GM12878 (cell line): ENCODE data around the gene ASIP. TPM values are rescaled to one million over a fixed set of nuclear protein-coding genes. Genes with fewer than 3 reads are reported as not detected.

Experiments
- ATAC-seq: fragments of 200-7000 bp; cut with Tn5 transposase; 3 replicates; pipeline ENCODE4 v1.9.1; 2020; ENCODE audit warnings: mild to moderate bottlenecking, moderate library complexity
- BruUV-seq: library from RNA; stranded (reverse); fragments of 400-500 nt; replicated peaks from 2 replicates; lab custom pipeline; 2021; lab: Mats Ljungman, UMichigan
- CTCF ChIA-PET: fragments of 300-600 bp; sonication (Branson Sonifier 250); formaldehyde crosslinking; extraction: SDS; loops from one replicate; lab custom pipeline; 2021; ENCODE audit warnings: inconsistent platforms; lab: Yijun Ruan, JAX
- POLR2A ChIA-PET: fragments of 350-600 bp; formaldehyde crosslinking; extraction: SDS; loops from one replicate; lab custom pipeline; 2021; ENCODE audit warnings: inconsistent platforms; lab: Charles Lee
- RAD21 ChIA-PET: fragments of 300-600 bp; sonication (Branson Sonifier 250); formaldehyde crosslinking; loops from one replicate; lab custom pipeline; 2023; ENCODE audit warnings: antibody characterized with exemption; ENCODE audit not compliant: unreplicated experiment; lab: Charles Lee
- SMC1A ChIA-PET: fragments of 300-600 bp; sonication (Branson Sonifier 250); formaldehyde crosslinking; loops from one replicate; lab custom pipeline; 2023; ENCODE audit not compliant: unreplicated experiment, uncharacterized antibody; lab: Charles Lee
- DNase-seq: peaks from one replicate; pipeline ENCODE4 v3.0.0-alpha.2; 2011; ENCODE audit warnings: low read depth, low spot score
- FAIRE-seq: peaks from 3 replicates; lab custom pipeline; 2011; peaks lifted over from hg19 to GRCh38; lab: Jason Lieb, UNC
- H2AFZ ChIP-seq: 2 replicates; pipeline ENCODE4 v1.6.0; 2011; ENCODE audit warnings: low read depth, low read length, control low read depth; ENCODE audit not compliant: control insufficient read depth
- H3K27ac ChIP-seq: 2 replicates; pipeline ENCODE4 v1.5.1; 2011; ENCODE audit warnings: control low read depth; ENCODE audit not compliant: control insufficient read depth, insufficient read depth
- H3K27me3 ChIP-seq, 2 experiments: replicated peaks in 1 of 2; 2 replicates each; pipeline versions ENCODE4 v1.6.0 to v1.6.1; 2011; ENCODE audit warnings: low read length in 1 of 2; ENCODE audit not compliant: control insufficient read depth in 2 of 2, insufficient read depth in 2 of 2
- H3K36me3 ChIP-seq, 2 experiments: 2 replicates each; pipeline ENCODE4 v1.5.1; 2011; ENCODE audit warnings: low read length in 1 of 2; ENCODE audit not compliant: control insufficient read depth in 2 of 2, insufficient read depth in 2 of 2
- H3K4me1 ChIP-seq: 2 replicates; pipeline ENCODE4 v1.6.1; 2011; ENCODE audit warnings: mild to moderate bottlenecking, low read length, moderate library complexity, mixed read lengths; ENCODE audit not compliant: control insufficient read depth, insufficient read depth
- H3K4me2 ChIP-seq: 2 replicates; pipeline ENCODE4 v1.6.0; 2011; ENCODE audit warnings: control low read depth; ENCODE audit not compliant: control insufficient read depth, insufficient read depth
- H3K4me3 ChIP-seq: fragments of 200-600 bp; sonication (generic); 2 replicates; pipeline ENCODE4 v1.5.1; 2016
- H3K79me2 ChIP-seq: 2 replicates; pipeline ENCODE4 v1.6.0; 2011; ENCODE audit warnings: low read length; ENCODE audit not compliant: control insufficient read depth, insufficient read depth
- H3K9ac ChIP-seq: 2 replicates; pipeline ENCODE4 v1.8.0; 2011; ENCODE audit warnings: low read length, control low read depth, mixed read lengths; ENCODE audit not compliant: control insufficient read depth, insufficient read depth
- H3K9me3 ChIP-seq: replicated peaks from 3 replicates; pipeline ENCODE4 v1.5.1; 2011; ENCODE audit warnings: mild to moderate bottlenecking, low read length; ENCODE audit not compliant: control insufficient read depth, insufficient read depth
- H4K20me1 ChIP-seq: 2 replicates; pipeline ENCODE4 v1.6.0; 2011; ENCODE audit not compliant: control insufficient read depth, insufficient read depth
- ASH2L ChIP-seq: fragments of 300-600, 200-600 bp; sonication (generic); IDR thresholded peaks from 2 replicates; pipeline ENCODE4 v1.6.1; 2017; ENCODE audit warnings: low read depth, mild to moderate bottlenecking, borderline replicate concordance
- CREM ChIP-seq: IDR thresholded peaks from 2 replicates; pipeline ENCODE4 v1.6.1; 2014; ENCODE audit warnings: antibody characterized with exemption, low read depth
- HCFC1 ChIP-seq: fragments of 150-350 bp; IDR thresholded peaks from 2 replicates; pipeline ENCODE4 v1.6.1; 2014; ENCODE audit warnings: low read length
- MEF2B ChIP-seq: fragments of 450-650 bp; IDR thresholded peaks from 2 replicates; pipeline ENCODE4 v1.6.1; 2018; ENCODE audit warnings: mild to moderate bottlenecking, moderate library complexity; ENCODE audit not compliant: partially characterized antibody, poor library complexity, severe bottlenecking
- MYB ChIP-seq: fragments of 150-350 bp; IDR thresholded peaks from 2 replicates; pipeline ENCODE4 v1.6.1; 2014; ENCODE audit warnings: mild to moderate bottlenecking, low read depth, low read length, borderline replicate concordance
- NBN ChIP-seq: fragments of 450-650 bp; IDR thresholded peaks from 2 replicates; pipeline ENCODE4 v1.6.1; 2016
- RB1 ChIP-seq: fragments of 450-650 bp; formaldehyde crosslinking; IDR thresholded peaks from 2 replicates; pipeline ENCODE4 v1.6.1; 2017; ENCODE audit warnings: mild to moderate bottlenecking, borderline replicate concordance
- SMAD1 ChIP-seq: fragments of 450-650 bp; IDR thresholded peaks from 2 replicates; pipeline ENCODE4 v1.6.1; 2018; ENCODE audit warnings: mild to moderate bottlenecking, low read depth; ENCODE audit not compliant: partially characterized antibody
- SMARCA5 ChIP-seq: fragments of 450-650 bp; IDR thresholded peaks from 2 replicates; pipeline ENCODE4 v1.6.1; 2017; ENCODE audit warnings: mild to moderate bottlenecking
- TBL1XR1 ChIP-seq: IDR thresholded peaks from 2 replicates; pipeline ENCODE4 v1.6.1; 2012; ENCODE audit warnings: low read depth, low read length, improper control_type of control experiment
- TCF3 ChIP-seq: IDR thresholded peaks from 2 replicates; pipeline ENCODE4 v1.6.1; 2012; ENCODE audit warnings: low read depth, mild to moderate bottlenecking, low read length, borderline replicate concordance; ENCODE audit not compliant: insufficient read depth
- WGBS: methylation state at CpG from one replicate; pipeline ENCODE4 v1.1.6; 2016; ENCODE audit warnings: low lambda C conversion rate; ENCODE audit not compliant: insufficient replicate concordance, insufficient coverage; ENCODE audit errors: missing lambda C conversion rate; 5-methylcytosine and 5-hydroxymethylcytosine counted together
- in situ Hi-C: fragments of 300-500 bp; cut with MboI; formaldehyde crosslinking; loops from 9 replicates; pipeline ENCODE4 v1.14.3; 2018; ENCODE audit warnings: mixed read lengths
- intact Hi-C: fragments of 100-400 bp; cut with micrococcal nuclease; formaldehyde crosslinking; loops from one replicate; pipeline ENCODE4 v1.14.2; 2022; ENCODE audit not compliant: unreplicated experiment
- polyA plus RNA-seq, 11 experiments: library from polyadenylated mRNA; depleted of rRNA in 4 of 11; unstranded in 6 of 11; stranded (reverse) in 5 of 11; fragments of >200 nt; fragmentation: Nextera tagmentation in 4 of 11; fragmentation: Illumina TruSeq in 1 of 11; extraction: Ambion mirVana in 4 of 11; extraction: Trizol in 1 of 11; gene quantifications; 1 replicate in 1 of 11; 2 replicates in 10 of 11; pipeline versions ENCODE4 v1.2.1 to v1.2.3, GENCODE V29; 2011 to 2016; ENCODE audit warnings: inconsistent platforms in 2 of 11, missing spikeins in 2 of 11, low read depth in 1 of 11
- total RNA-seq, 4 experiments: library from RNA; depleted of rRNA in 3 of 4; stranded (reverse); fragments of >200 nt in 3 of 4; fragmentation: Illumina TruSeq in 1 of 4; extraction: Trizol in 1 of 4; gene quantifications; 2 replicates each; pipeline versions ENCODE4 v1.2.1 to v1.2.3, GENCODE V29; 2013 to 2021
- TF ChIP-seq, protein P1 (sequence below): fragments of 450-650 bp; conservative IDR thresholded peaks from 2 replicates; pipeline ENCODE4 v1.6.1; 2017; ENCODE audit warnings: mild to moderate bottlenecking, moderate library complexity
- TF ChIP-seq, protein P2 (sequence below): fragments of 450-650 bp; IDR thresholded peaks from 2 replicates; pipeline ENCODE4 v1.6.1; 2014; ENCODE audit warnings: mild to moderate bottlenecking
- TF ChIP-seq, protein P3 (sequence below): fragments of 450-650 bp; IDR thresholded peaks from 2 replicates; pipeline ENCODE4 v1.6.1; 2017; ENCODE audit warnings: antibody characterized with exemption, mild to moderate bottlenecking, moderate library complexity
- TF ChIP-seq, protein P4 (sequence below): fragments of 450-650 bp; IDR thresholded peaks from 2 replicates; pipeline ENCODE4 v1.6.1; 2018; ENCODE audit warnings: mild to moderate bottlenecking, low read depth, moderate library complexity; ENCODE audit not compliant: partially characterized antibody

ASIP gene
- total and polyA plus RNA-seq, 10 of the 15 experiments (the other 5 are each of a cell fraction or from before 2014, with no cell fraction given) = 0.29 TPM; not detected in 9

DNA sequence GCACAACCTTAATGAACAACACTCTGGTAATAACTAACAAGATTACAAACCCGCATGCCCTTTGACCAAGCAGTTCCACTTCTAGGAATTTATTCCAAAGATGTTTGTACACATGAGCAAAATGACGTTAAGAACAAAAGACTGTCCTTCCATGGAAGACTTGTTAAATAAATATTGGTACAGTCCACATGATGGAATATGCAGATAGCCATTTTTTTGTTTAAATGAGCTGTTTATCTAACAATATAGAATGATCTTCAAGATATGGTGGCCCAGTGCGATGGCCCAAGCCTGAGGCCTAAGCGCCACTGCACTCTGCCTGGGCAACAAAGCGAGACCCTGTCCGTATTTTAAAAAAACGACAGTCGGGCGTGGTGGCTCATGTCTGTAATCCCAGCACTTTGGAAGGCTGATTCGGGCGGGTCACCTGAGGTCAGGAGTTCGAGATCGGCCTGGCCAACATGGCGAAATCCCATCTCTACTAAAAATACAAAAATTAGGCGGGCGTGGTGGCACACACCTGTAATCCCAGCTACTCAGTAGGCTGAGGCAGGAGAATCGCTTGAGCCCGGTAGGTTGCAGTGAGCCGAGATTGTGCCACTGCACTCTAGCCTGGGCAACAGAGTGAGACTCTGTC is 69.4 kb downstream of the ASIP start:
- RAD21 ChIA-PET = interaction anchor here (0.9 to 3.5 kb wide), 5 partner anchors 8 to 397 kb away, joined by 3 to 49 read pairs (median 3); no protein-coding TSS in a partner anchor
- H3K4me1 ChIP-seq = peaks cover 8% of the 10 kb centered on the region; the same call in 1 of the 2 replicates
- TF ChIP-seq, protein P1, sequence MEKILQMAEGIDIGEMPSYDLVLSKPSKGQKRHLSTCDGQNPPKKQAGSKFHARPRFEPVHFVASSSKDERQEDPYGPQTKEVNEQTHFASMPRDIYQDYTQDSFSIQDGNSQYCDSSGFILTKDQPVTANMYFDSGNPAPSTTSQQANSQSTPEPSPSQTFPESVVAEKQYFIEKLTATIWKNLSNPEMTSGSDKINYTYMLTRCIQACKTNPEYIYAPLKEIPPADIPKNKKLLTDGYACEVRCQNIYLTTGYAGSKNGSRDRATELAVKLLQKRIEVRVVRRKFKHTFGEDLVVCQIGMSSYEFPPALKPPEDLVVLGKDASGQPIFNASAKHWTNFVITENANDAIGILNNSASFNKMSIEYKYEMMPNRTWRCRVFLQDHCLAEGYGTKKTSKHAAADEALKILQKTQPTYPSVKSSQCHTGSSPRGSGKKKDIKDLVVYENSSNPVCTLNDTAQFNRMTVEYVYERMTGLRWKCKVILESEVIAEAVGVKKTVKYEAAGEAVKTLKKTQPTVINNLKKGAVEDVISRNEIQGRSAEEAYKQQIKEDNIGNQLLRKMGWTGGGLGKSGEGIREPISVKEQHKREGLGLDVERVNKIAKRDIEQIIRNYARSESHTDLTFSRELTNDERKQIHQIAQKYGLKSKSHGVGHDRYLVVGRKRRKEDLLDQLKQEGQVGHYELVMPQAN = no peak
- no peak for TF ChIP-seq TCF3
- no peak for TF ChIP-seq CREM
- TF ChIP-seq ASH2L = no peak
- no peak for TF ChIP-seq NBN
- TF ChIP-seq, protein P2, sequence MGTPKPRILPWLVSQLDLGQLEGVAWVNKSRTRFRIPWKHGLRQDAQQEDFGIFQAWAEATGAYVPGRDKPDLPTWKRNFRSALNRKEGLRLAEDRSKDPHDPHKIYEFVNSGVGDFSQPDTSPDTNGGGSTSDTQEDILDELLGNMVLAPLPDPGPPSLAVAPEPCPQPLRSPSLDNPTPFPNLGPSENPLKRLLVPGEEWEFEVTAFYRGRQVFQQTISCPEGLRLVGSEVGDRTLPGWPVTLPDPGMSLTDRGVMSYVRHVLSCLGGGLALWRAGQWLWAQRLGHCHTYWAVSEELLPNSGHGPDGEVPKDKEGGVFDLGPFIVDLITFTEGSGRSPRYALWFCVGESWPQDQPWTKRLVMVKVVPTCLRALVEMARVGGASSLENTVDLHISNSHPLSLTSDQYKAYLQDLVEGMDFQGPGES = no peak
- no peak for TF ChIP-seq MYB
- no peak for TF ChIP-seq RB1
- no peak for TF ChIP-seq SMARCA5
- TF ChIP-seq MEF2B = no peak
- TF ChIP-seq, protein P3, sequence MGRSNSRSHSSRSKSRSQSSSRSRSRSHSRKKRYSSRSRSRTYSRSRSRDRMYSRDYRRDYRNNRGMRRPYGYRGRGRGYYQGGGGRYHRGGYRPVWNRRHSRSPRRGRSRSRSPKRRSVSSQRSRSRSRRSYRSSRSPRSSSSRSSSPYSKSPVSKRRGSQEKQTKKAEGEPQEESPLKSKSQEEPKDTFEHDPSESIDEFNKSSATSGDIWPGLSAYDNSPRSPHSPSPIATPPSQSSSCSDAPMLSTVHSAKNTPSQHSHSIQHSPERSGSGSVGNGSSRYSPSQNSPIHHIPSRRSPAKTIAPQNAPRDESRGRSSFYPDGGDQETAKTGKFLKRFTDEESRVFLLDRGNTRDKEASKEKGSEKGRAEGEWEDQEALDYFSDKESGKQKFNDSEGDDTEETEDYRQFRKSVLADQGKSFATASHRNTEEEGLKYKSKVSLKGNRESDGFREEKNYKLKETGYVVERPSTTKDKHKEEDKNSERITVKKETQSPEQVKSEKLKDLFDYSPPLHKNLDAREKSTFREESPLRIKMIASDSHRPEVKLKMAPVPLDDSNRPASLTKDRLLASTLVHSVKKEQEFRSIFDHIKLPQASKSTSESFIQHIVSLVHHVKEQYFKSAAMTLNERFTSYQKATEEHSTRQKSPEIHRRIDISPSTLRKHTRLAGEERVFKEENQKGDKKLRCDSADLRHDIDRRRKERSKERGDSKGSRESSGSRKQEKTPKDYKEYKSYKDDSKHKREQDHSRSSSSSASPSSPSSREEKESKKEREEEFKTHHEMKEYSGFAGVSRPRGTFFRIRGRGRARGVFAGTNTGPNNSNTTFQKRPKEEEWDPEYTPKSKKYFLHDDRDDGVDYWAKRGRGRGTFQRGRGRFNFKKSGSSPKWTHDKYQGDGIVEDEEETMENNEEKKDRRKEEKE = no peak
- TF ChIP-seq, protein P4, sequence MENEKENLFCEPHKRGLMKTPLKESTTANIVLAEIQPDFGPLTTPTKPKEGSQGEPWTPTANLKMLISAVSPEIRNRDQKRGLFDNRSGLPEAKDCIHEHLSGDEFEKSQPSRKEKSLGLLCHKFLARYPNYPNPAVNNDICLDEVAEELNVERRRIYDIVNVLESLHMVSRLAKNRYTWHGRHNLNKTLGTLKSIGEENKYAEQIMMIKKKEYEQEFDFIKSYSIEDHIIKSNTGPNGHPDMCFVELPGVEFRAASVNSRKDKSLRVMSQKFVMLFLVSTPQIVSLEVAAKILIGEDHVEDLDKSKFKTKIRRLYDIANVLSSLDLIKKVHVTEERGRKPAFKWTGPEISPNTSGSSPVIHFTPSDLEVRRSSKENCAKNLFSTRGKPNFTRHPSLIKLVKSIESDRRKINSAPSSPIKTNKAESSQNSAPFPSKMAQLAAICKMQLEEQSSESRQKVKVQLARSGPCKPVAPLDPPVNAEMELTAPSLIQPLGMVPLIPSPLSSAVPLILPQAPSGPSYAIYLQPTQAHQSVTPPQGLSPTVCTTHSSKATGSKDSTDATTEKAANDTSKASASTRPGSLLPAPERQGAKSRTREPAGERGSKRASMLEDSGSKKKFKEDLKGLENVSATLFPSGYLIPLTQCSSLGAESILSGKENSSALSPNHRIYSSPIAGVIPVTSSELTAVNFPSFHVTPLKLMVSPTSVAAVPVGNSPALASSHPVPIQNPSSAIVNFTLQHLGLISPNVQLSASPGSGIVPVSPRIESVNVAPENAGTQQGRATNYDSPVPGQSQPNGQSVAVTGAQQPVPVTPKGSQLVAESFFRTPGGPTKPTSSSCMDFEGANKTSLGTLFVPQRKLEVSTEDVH = no peak
- no peak for TF ChIP-seq TBL1XR1
- TF ChIP-seq HCFC1 = no peak
- TF ChIP-seq SMAD1 = no peak

More for the DNA sequence above, 69.4 kb downstream of the ASIP start:
- CTCF ChIA-PET = interaction anchor here (1.0 to 5.8 kb wide), 7 partner anchors 8 to 458 kb away, joined by 3 to 83 read pairs (median 18); partner anchors contain the start of gene AHCY
- H4K20me1 ChIP-seq = no peaks in the 10 kb centered on the region
- intact Hi-C loops (loop anchor here (5.0 kb wide), 2 partner anchors 397 to 457 kb away; no protein-coding TSS in a partner anchor), in situ Hi-C loops (loop anchor here (5.0 kb wide), 2 partner anchors 207 to 457 kb away; partner anchors contain the start of gene DYNLRB1)
- POLR2A ChIA-PET = no interaction called here
- no peak for DNase-seq
- H3K9me3 ChIP-seq = no peaks in the 10 kb centered on the region
- no TSS peak for BruUV-seq
- peaks cover 0 to 9% of the 10 kb centered on the region in 2 experiments; a peak in 1 of 4 replicates for H3K27me3 ChIP-seq
- no peaks in the 10 kb centered on the region for H3K79me2 ChIP-seq
- no peak overlapping the region for H3K9ac ChIP-seq
- SMC1A ChIA-PET = interaction anchor here (1.4 kb wide), 1 partner anchor 460 kb away, joined by 4 read pairs; no protein-coding TSS in a partner anchor
- H2AFZ ChIP-seq = no peak overlapping the region
- no peak overlapping the region for H3K4me2 ChIP-seq
- FAIRE-seq = no peak
- 74% methylated on average over 19 of the region's 19 CpGs for WGBS
- ATAC-seq = no peak
- no peaks in the 10 kb centered on the region for H3K36me3 ChIP-seq
- no peak overlapping the region for H3K4me3 ChIP-seq
- no peak overlapping the region for H3K27ac ChIP-seq
